ENCODE results near the gene ZNF684.
"Not testable (repeated sequence)": the region's sequence is repeated elsewhere in the genome, so short reads cannot be mapped to it uniquely, and the experiment has no call there.

The ZNF684 gene

DNA sequence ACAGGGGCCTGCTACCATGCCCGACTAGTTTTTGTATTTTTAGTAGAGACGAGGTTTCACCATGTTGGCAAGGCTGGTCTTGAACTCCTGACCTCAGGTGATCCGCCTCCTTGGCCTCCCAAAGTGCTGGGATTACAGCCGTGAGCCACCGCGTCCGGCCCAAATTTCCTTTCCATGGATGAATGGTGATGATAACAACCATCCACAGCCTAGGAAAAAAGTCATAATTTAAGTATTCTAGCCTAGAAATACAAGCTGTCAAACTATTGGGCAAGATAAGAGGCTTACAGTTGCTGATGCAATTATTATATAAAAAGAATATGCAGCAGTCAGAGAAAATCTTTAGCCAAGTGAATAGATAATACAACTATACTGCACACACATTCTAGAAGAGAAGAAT is 23.4 kb downstream of the ZNF684 start:
- not testable (repeated sequence) for H3K27ac Mint-ChIP-seq; H3K4me3 Mint-ChIP-seq; H3K4me1 Mint-ChIP-seq (ENCODE audit: low read depth); H3K27me3 Mint-ChIP-seq (ENCODE audit: low read depth); H3K9me3 Mint-ChIP-seq; H3K36me3 Mint-ChIP-seq (ENCODE audit: low read depth)

DNA sequence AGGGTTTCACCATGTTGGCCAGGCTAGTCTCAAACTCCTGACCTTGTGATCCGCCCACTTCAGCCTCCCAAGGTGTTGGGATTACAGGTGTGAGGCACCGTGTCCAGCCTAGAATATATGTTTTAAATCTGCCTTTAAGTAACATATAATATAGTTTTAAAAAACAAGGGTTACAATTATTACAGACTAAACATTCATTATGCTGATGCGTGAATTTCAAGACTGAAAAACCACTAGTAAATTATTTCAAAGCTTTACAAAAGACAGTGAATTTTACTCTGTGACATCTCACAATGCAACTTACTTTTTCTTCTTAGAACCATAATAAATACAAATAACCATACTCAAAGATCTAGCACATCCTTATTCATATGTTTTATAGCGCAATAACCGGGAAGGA is 24.7 kb downstream of the ZNF684 start:
- Mint-ChIP-seq H3K27me3 (ENCODE audit: low read depth) (no peaks in the 10 kb centered on the region), H3K4me3 (no peak overlapping the region), H3K36me3 (ENCODE audit: low read depth) (no peaks in the 10 kb centered on the region), H3K9me3 (peaks cover 11% of the 10 kb centered on the region), H3K4me1 (ENCODE audit: low read depth) (no peaks in the 10 kb centered on the region), H3K27ac (no peak overlapping the region)

DNA sequence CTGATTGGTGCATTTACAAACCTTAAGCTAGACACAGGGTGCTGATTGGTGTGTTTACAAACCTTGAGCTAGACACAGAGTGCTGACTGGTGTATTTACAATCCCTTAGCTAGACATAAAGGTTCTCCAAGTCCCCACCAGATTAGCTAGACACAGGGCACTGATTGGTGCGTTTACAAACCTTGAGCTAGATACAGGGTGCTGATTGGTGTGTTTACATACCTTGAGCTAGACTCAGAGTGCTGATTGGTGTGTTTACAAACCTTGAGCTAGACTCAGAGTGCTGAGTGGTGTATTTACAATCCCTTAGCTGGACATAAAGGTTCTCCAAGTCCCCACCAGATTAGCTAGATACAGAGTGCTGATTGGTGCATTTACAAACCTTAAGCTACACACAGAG is 26.8 kb downstream of the ZNF684 start:
- not testable (repeated sequence) for H3K4me3 Mint-ChIP-seq; H3K27me3 Mint-ChIP-seq (ENCODE audit: low read depth); H3K4me1 Mint-ChIP-seq (ENCODE audit: low read depth); H3K36me3 Mint-ChIP-seq (ENCODE audit: low read depth); H3K27ac Mint-ChIP-seq
- H3K9me3 Mint-ChIP-seq = peaks cover 15% of the 10 kb centered on the region

DNA sequence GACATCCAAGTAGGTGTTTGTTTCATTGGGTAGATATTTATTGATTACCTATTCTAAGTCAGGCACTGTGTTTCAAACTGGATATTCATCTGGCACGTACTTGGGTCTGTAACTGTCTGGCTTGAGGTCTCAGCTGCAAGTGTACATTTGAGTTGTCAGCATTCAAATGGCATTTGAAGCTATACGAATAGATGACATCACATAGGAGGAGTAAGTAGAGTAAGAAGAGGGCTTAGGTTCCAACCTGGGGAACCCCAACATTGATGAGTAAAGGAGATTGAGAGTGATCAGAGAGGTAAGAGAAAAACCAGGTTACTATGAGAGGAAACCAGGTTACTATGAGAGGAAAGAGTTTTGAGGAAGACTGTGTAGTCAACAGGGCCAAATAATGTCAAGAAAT is 30.7 kb downstream of the ZNF684 start:
- no peak overlapping the region for H3K27ac Mint-ChIP-seq
- H3K4me1 Mint-ChIP-seq (ENCODE audit: low read depth) = peaks cover 6% of the 10 kb centered on the region
- H3K36me3 Mint-ChIP-seq (ENCODE audit: low read depth) = no peaks in the 10 kb centered on the region
- H3K4me3 Mint-ChIP-seq = no peak overlapping the region
- peaks cover 7% of the 10 kb centered on the region for H3K27me3 Mint-ChIP-seq (ENCODE audit: low read depth)
- peaks cover 29% of the 10 kb centered on the region for H3K9me3 Mint-ChIP-seq

DNA sequence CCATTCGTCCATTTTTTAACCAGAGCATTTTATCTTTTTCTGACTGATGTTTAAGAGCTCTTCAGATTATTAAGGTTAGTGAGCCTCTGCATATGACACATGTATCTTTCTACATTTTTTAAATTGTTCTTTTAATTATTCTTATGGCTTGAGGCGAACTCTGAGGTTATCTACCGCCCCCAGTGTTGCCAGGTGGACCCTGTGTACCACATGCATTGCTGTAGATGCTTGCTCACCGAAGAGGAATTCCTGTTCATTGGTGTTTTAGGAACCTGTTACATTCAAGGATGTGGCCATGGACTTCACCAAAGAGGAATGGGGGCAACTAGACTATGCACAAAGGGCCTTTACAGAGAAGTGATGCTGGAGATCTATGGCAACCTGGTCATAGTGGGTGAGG is 31.8 kb downstream of the ZNF684 start:
- Mint-ChIP-seq H3K27ac (no peak overlapping the region), H3K27me3 (ENCODE audit: low read depth) (peaks cover 7% of the 10 kb centered on the region), H3K36me3 (ENCODE audit: low read depth) (no peaks in the 10 kb centered on the region), H3K9me3 (peaks cover 29% of the 10 kb centered on the region), H3K4me1 (ENCODE audit: low read depth) (peaks cover 6% of the 10 kb centered on the region), H3K4me3 (no peak overlapping the region)

DNA sequence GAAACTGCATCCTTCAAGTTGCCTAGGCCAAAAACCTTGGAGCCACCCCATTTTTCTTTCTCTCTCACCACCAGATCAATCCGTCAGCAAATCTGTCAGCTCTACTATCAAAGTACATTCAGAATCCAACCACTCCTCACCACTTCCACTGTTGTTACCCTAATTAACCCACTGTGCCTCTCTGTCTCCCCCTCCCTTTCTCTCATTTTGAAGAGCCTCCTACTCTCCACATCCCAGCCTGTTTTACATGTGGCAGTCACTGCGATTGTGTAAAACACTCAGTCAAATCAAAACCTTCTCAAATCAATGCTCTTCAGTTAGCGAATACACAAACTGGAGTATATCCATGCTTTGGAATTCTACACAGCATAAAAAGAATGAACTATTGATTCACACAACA is 33.1 kb downstream of the ZNF684 start:
- peaks cover 6% of the 10 kb centered on the region for H3K4me1 Mint-ChIP-seq (ENCODE audit: low read depth)
- H3K4me3 Mint-ChIP-seq = no peak overlapping the region
- peaks cover 7% of the 10 kb centered on the region for H3K27me3 Mint-ChIP-seq (ENCODE audit: low read depth)
- peaks cover 29% of the 10 kb centered on the region for H3K9me3 Mint-ChIP-seq
- H3K27ac Mint-ChIP-seq = no peak overlapping the region
- no peaks in the 10 kb centered on the region for H3K36me3 Mint-ChIP-seq (ENCODE audit: low read depth)

DNA sequence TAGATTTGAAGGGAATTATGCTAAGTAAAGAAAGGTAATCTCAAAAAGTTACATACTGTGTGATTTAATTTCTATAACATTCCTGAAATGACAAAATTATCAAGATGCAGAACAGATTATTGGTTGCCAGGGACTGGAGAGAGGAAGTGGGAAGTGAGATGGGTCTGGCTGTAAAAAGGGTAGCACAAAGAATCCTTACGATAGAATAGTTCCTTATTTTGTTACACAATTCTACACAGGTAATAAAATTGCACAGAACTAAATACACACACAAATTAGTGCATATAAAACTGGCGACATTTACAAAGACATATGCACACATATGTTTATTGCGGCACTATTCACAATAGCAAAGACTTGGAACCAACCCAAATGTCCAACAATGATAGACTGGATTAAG is 33.5 kb downstream of the ZNF684 start:
- no peaks in the 10 kb centered on the region for H3K36me3 Mint-ChIP-seq (ENCODE audit: low read depth)
- H3K27ac Mint-ChIP-seq = no peak overlapping the region
- H3K4me1 Mint-ChIP-seq (ENCODE audit: low read depth) = peaks cover 6% of the 10 kb centered on the region
- peaks cover 25% of the 10 kb centered on the region for H3K9me3 Mint-ChIP-seq
- H3K4me3 Mint-ChIP-seq = no peak overlapping the region
- peaks cover 7% of the 10 kb centered on the region for H3K27me3 Mint-ChIP-seq (ENCODE audit: low read depth)

DNA sequence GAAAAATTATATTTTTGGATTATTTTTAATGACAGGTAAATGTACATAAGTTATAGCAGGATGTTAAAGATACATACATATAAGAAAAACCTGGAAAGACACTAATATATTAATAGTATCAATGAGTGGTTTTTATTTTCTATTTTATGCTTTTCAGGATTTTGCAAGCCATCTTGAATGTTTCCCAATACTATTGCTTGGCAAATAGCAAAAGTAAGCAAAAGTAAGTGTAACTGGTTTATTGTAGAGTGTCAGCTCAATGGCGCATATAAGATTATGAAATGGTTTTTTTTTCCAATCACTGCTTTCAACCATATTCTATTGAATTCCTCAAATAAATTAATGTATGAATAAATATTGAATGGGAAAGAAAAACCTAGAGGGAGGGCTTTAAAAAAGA is 36.4 kb downstream of the ZNF684 start:
- Mint-ChIP-seq H3K9me3 (peaks cover 15% of the 10 kb centered on the region), H3K27me3 (ENCODE audit: low read depth) (peaks cover 7% of the 10 kb centered on the region), H3K4me3 (no peak overlapping the region), H3K27ac (no peak overlapping the region), H3K36me3 (ENCODE audit: low read depth) (no peaks in the 10 kb centered on the region), H3K4me1 (ENCODE audit: low read depth) (peaks cover 4% of the 10 kb centered on the region)

DNA sequence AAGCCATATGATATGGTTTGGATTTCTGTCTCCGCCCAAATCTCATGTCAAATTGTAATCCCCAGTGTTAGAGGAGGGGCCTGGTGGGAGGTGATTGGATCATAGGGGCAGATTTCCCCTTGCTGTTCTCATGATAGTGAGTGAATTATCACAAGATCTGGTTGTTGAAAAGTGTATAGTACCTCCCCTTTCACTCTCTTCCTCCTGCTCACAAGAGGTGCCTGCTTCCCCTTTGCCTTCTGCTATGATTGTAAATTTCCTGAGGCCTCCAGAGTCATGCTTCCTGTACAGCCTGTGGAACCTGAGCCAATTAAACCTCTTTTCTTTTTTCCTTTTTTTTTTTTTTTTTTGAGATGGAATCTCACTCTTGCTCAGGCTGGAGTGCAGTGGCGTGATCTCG is 43.4 kb downstream of the ZNF684 start:
- H3K4me1 Mint-ChIP-seq (ENCODE audit: low read depth); H3K9me3 Mint-ChIP-seq; H3K27me3 Mint-ChIP-seq (ENCODE audit: low read depth); H3K27ac Mint-ChIP-seq; H3K4me3 Mint-ChIP-seq; H3K36me3 Mint-ChIP-seq (ENCODE audit: low read depth): not testable (repeated sequence)

DNA sequence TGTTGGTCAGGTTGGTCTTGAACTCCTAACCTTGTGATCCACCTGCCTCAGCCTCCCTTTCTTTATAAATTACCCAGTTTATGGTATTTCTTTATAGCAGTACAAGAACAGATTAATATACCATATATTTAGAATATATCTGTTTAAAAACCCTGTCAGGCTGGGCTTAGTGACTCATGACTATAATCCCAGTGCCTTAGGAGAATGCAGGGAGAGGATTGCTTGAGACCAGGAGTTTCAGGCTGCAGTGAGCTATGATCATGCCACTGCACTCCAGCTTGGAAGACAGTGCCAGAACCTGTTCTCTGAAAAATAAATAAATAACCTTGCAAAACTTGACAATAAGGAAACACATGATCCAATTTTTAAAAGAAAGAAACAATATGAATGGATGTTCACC is 43.9 kb downstream of the ZNF684 start:
- no peaks in the 10 kb centered on the region for H3K9me3 Mint-ChIP-seq
- H3K36me3 Mint-ChIP-seq (ENCODE audit: low read depth) = no peaks in the 10 kb centered on the region
- H3K4me1 Mint-ChIP-seq (ENCODE audit: low read depth) = no peaks in the 10 kb centered on the region
- H3K27ac Mint-ChIP-seq = no peak overlapping the region
- H3K4me3 Mint-ChIP-seq = no peak overlapping the region
- H3K27me3 Mint-ChIP-seq (ENCODE audit: low read depth) = peaks cover 4% of the 10 kb centered on the region

DNA sequence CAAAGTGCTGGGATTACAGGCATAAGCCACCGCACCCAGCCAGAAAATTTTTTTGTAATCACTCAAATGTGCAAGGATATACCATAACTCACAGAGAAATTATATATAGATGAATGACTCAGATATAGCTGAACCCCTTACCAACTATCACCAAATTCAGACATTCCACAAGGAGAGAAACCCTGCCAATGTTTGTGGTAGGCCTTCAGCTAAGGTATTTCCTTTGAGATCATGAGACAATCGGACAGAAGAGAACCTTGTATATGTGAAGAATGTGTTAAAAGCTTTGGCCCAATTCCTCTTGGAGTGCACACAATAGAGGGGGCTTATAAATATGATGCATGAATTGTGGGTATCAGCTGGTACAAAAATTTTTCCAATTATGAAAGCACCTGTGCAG is 50.7 kb downstream of the ZNF684 start:
- H3K9me3 Mint-ChIP-seq = no peaks in the 10 kb centered on the region
- no peak overlapping the region for H3K4me3 Mint-ChIP-seq
- no peak overlapping the region for H3K27ac Mint-ChIP-seq
- H3K27me3 Mint-ChIP-seq (ENCODE audit: low read depth) = peaks cover 3% of the 10 kb centered on the region
- no peaks in the 10 kb centered on the region for H3K4me1 Mint-ChIP-seq (ENCODE audit: low read depth)
- H3K36me3 Mint-ChIP-seq (ENCODE audit: low read depth) = no peaks in the 10 kb centered on the region

DNA sequence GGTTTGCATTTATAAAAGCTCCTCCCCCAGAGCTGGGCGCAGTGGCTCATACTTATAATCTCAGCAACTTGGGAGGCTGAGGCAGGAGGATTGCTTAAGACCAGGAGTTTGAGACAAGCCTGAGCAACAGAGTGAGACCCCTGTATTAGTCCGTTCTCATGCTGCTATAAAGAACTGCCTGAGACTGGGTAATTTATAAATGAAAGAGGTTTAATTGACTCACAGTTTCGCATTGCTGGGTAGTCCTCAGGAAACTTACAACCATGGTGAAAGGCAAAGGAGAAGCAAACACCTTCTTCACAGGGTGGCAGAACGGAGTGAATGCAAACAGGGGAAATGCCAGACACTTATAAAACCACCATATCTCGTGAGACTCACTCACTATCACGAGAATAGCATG is 52.5 kb downstream of the ZNF684 start:
- Mint-ChIP-seq H3K4me3 (no peak overlapping the region), H3K9me3 (no peaks in the 10 kb centered on the region), H3K27me3 (ENCODE audit: low read depth) (peaks cover 6% of the 10 kb centered on the region), H3K4me1 (ENCODE audit: low read depth) (no peaks in the 10 kb centered on the region), H3K36me3 (ENCODE audit: low read depth) (no peaks in the 10 kb centered on the region), H3K27ac (no peak overlapping the region)

DNA sequence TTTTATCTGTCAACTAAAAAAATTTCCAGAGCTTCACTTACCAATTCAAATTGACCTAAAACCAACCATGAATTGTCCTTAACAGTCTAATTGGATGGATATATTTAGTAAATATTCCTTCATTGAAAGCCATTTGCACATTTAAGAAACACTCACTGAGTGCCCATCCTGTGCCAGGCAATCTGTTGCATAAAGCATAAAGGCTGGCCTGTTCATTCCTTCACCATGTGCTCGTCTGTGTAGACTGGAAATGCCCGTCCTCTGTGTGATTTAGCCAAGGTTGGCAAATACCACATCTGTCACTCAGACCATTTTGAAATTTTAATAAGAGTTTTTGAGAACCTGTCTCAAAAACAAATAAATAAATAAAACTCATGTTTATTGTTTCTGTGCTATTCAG is 57.1 kb downstream of the ZNF684 start:
- peaks cover 9% of the 10 kb centered on the region for H3K27me3 Mint-ChIP-seq (ENCODE audit: low read depth)
- H3K4me3 Mint-ChIP-seq = no peak overlapping the region
- H3K27ac Mint-ChIP-seq = no peak overlapping the region
- H3K4me1 Mint-ChIP-seq (ENCODE audit: low read depth) = peaks cover 5% of the 10 kb centered on the region
- H3K36me3 Mint-ChIP-seq (ENCODE audit: low read depth) = no peaks in the 10 kb centered on the region
- H3K9me3 Mint-ChIP-seq = no peaks in the 10 kb centered on the region

DNA sequence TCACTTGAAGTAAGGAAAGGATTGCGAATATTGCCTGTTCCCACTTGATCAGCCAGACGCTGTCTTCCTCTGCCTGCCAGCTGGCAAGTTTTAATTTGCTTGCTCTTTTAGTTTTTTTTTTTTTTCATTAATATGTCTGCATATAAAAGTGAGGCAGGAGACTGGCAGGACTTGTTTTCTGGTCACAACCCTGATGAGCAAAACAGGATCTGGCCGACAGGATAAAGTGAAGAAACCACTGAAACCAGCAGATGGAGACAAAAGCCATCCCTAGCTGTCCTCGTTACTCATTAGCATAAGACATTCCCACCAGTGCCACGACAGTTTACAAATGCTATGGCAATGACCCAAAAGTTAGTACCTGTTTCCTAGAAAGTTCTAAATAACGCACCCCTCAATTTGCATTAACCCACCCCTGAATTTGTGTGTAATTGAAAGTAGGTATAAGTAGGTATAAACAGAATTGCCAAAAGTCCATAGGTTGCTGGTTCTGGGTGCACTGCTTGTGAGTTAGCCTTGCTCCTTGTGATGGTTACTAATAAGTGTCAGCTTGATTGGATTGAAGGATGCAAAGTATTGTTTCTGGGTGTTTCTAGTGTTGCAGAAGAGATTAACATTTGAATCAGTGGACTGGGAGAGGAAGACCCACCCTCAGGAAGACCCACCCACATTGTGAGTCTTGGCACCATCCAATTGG is 60.8 kb downstream of the ZNF684 start:
- no peaks in the 10 kb centered on the region for H3K36me3 Mint-ChIP-seq (ENCODE audit: low read depth)
- H3K9me3 Mint-ChIP-seq = no peaks in the 10 kb centered on the region
- no peak overlapping the region for H3K27ac Mint-ChIP-seq
- H3K4me3 Mint-ChIP-seq = no peak overlapping the region
- peaks cover 7% of the 10 kb centered on the region for H3K4me1 Mint-ChIP-seq (ENCODE audit: low read depth)
- peaks cover 7% of the 10 kb centered on the region for H3K27me3 Mint-ChIP-seq (ENCODE audit: low read depth)

DNA sequence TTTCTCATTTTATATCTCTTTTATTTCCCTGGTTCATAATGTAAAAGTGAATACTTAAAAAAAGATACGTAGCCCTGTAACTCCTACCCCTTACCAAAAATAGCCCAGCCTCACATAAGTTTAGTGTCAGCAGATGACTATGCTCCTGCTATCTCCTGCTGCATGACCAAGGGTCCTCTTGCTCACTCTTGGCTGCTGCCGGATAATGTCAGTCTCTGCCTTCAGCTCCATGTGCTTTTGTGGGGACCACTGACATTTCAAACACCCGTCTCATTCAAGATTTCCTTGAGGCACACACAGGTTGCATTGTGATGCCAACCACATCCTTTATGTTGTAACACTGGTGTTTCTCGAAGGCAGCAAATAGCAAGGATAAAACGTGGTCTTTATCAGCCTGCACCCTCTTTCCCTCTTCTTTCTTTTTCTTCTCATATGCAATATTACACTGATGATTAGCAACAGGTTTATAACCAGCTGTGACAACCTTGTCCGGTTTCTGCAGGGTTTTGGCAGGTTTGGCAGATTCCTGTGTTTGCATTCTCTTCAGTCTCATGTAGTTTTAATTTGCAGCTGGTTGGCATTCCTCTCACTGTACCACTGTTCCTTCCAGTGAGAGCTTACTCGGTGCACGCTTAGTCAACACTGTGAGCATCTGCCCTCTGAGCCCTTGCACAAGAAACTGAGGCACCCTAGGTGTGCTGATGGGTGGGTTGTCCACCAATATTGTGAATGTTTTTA is 62.2 kb downstream of the ZNF684 start:
- Mint-ChIP-seq H3K36me3 (ENCODE audit: low read depth) (no peaks in the 10 kb centered on the region), H3K27ac (no peak overlapping the region), H3K27me3 (ENCODE audit: low read depth) (peaks cover 7% of the 10 kb centered on the region), H3K9me3 (no peaks in the 10 kb centered on the region), H3K4me1 (ENCODE audit: low read depth) (peaks cover 7% of the 10 kb centered on the region), H3K4me3 (no peak overlapping the region)
